MCF 10A (cell line): ENCODE measurements around the gene HPSE2. TPM values are rescaled to one million over a fixed set of nuclear protein-coding genes. Genes with fewer than 3 reads are reported as not detected.

Experiments
- BruUV-seq: library from RNA; stranded (reverse); fragments of 400-500 nt; replicated peaks from 2 replicates; lab custom pipeline; 2021; lab: Mats Ljungman, UMichigan
- CTCF ChIA-PET: fragments of 300-600 bp; sonication (Branson Sonifier 250); formaldehyde crosslinking; extraction: SDS; loops from one replicate; lab custom pipeline; 2021; ENCODE audit warnings: antibody characterized with exemption, inconsistent platforms; lab: Yijun Ruan, JAX
- POLR2A ChIA-PET: fragments of 300-600, 350-650 bp; sonication (Branson Sonifier 250); formaldehyde crosslinking; extraction: SDS; loops from one replicate; lab custom pipeline; 2020; ENCODE audit warnings: antibody characterized with exemption, inconsistent platforms; lab: Yijun Ruan, JAX
- DNase-seq: peaks from one replicate; pipeline ENCODE4 v3.0.0-alpha.2; 2018; ENCODE audit not compliant: unreplicated experiment
- H3K27ac Mint-ChIP-seq: one replicate; pipeline ENCODE4 v1.8.0; 2022; ENCODE audit warnings: mild to moderate bottlenecking, low read depth, mixed read lengths; ENCODE audit not compliant: unreplicated experiment
- H3K27me3 Mint-ChIP-seq: one replicate; pipeline ENCODE4 v1.8.0; 2022; ENCODE audit warnings: mixed read lengths; ENCODE audit not compliant: insufficient read depth, unreplicated experiment
- H3K36me3 Mint-ChIP-seq: one replicate; pipeline ENCODE4 v1.8.0; 2022; ENCODE audit warnings: mild to moderate bottlenecking, moderate library complexity, mixed read lengths; ENCODE audit not compliant: insufficient read depth, unreplicated experiment
- H3K4me1 Mint-ChIP-seq: one replicate; pipeline ENCODE4 v1.8.0; 2022; ENCODE audit warnings: mixed read lengths; ENCODE audit not compliant: insufficient read depth, unreplicated experiment
- H3K4me3 Mint-ChIP-seq: one replicate; pipeline ENCODE4 v1.8.0; 2022; ENCODE audit warnings: mild to moderate bottlenecking, moderate library complexity, mixed read lengths; ENCODE audit not compliant: unreplicated experiment
- H3K9me3 Mint-ChIP-seq: one replicate; pipeline ENCODE4 v1.8.0; 2022; ENCODE audit warnings: mixed read lengths; ENCODE audit not compliant: unreplicated experiment
- CTCF ChIP-seq: fragments of 200-600 bp; IDR thresholded peaks from one replicate; pipeline ENCODE4 v1.8.0; 2022; ENCODE audit warnings: antibody characterized with exemption, mild to moderate bottlenecking; ENCODE audit not compliant: unreplicated experiment
- intact Hi-C: fragments of 100-400 bp; cut with micrococcal nuclease; formaldehyde crosslinking; loops from 2 replicates; pipeline ENCODE4 v1.14.1; 2022
- total RNA-seq: library from RNA; stranded (reverse); gene quantifications from 2 replicates; pipeline ENCODE4 v1.2.3, GENCODE V29; 2022

Gene HPSE2
- total RNA-seq, 1 experiment from 2014 or later = not detected

- DNase-seq = no peak
- CTCF ChIA-PET = interaction anchor here (0.9 to 1.3 kb wide), 4 partner anchors 13 to 1319 kb away, joined by 3 to 14 read pairs (median 4); no protein-coding TSS in a partner anchor
These were observed 2.0 kb downstream of the HPSE2 start for GRCh38 chr10:99233689-99234037.

GRCh38 chr10:99233000-99233688, 2.5 kb downstream of the HPSE2 start:
- Mint-ChIP-seq H3K36me3 (no peaks in the 10 kb centered on the region), H3K27me3 (peaks cover 92% of the 10 kb centered on the region), H3K27ac (no peak overlapping the region), H3K4me3 (no peak overlapping the region), H3K4me1 (peaks cover 6% of the 10 kb centered on the region), H3K9me3 (no peaks in the 10 kb centered on the region)
- no peak for DNase-seq
- POLR2A ChIA-PET = no interaction called here
- intact Hi-C loops = no loop called here
- BruUV-seq = no TSS peak
- CTCF ChIA-PET = interaction anchor here (0.9 to 1.1 kb wide), 2 partner anchors 19 to 33 kb away, joined by 3 to 4 read pairs; no protein-coding TSS in a partner anchor
- TF ChIP-seq CTCF = no peak

More at GRCh38 chr10:99233689-99234037, 2.0 kb downstream of the HPSE2 start:
- Mint-ChIP-seq H3K4me1 (peaks cover 6% of the 10 kb centered on the region), H3K9me3 (no peaks in the 10 kb centered on the region), H3K4me3 (no peak overlapping the region), H3K27me3 (peaks cover 86% of the 10 kb centered on the region), H3K27ac (no peak overlapping the region), H3K36me3 (no peaks in the 10 kb centered on the region)
- intact Hi-C loops = no loop called here
- POLR2A ChIA-PET = no interaction called here
- no TSS peak for BruUV-seq
- TF ChIP-seq CTCF = no peak

- no peak for TF ChIP-seq CTCF
- CTCF ChIA-PET = interaction anchor here (0.5 kb wide), 1 partner anchor 189 kb away, joined by 3 read pairs; no protein-coding TSS in a partner anchor
- no peak overlapping the region for H3K4me3 Mint-ChIP-seq
- peaks cover 6% of the 10 kb centered on the region for H3K4me1 Mint-ChIP-seq
- no peak for DNase-seq
- POLR2A ChIA-PET = no interaction called here
- BruUV-seq = no TSS peak
- H3K36me3 Mint-ChIP-seq = no peaks in the 10 kb centered on the region
- H3K27ac Mint-ChIP-seq = no peak overlapping the region
- peaks cover 98% of the 10 kb centered on the region for H3K27me3 Mint-ChIP-seq
- intact Hi-C loops = no loop called here
- no peaks in the 10 kb centered on the region for H3K9me3 Mint-ChIP-seq
These were observed 3.2 kb downstream of the HPSE2 start for GRCh38 chr10:99232360-99232999.

GRCh38 chr10:99224766-99225165, 10.9 kb downstream of the HPSE2 start:
- BruUV-seq = no TSS peak
- no peak for DNase-seq
- POLR2A ChIA-PET = no interaction called here
- Mint-ChIP-seq H3K36me3 (no peaks in the 10 kb centered on the region), H3K27me3 (peaks cover 73% of the 10 kb centered on the region), H3K4me3 (no peak overlapping the region), H3K4me1 (no peaks in the 10 kb centered on the region), H3K27ac (no peak overlapping the region), H3K9me3 (no peaks in the 10 kb centered on the region)
- CTCF ChIA-PET = no interaction called here
- intact Hi-C loops = no loop called here
- TF ChIP-seq CTCF = no peak
